T-cell (primary cell): Measurements from ENCODE around the gene ACSF3. TPM values are rescaled to one million over a fixed set of nuclear protein-coding genes. Genes with fewer than 3 reads are reported as not detected.

Source experiments
- ATAC-seq, 4 experiments: fragments of 200-7000 bp in 3 of 4; fragments of 150-1000 bp in 1 of 4; cut with Tn5 transposase; replicated peaks in 1 of 4; 1 replicate in 3 of 4; 2 replicates in 1 of 4; pipeline ENCODE4 v1.10.0; 2021; ENCODE audit warnings: moderate library complexity in 3 of 4, mild to moderate bottlenecking in 2 of 4, moderate number of reproducible peaks in 1 of 4
- CTCF ChIA-PET, 2 donors: fragments of 300-600 bp; sonication (Branson Sonifier 250); formaldehyde crosslinking; loops; one replicate each; lab custom pipeline; 2022; ENCODE audit warnings: antibody characterized with exemption in 2 of 2; lab: Charles Lee
- POLR2A ChIA-PET, 2 donors: fragments of 300-600 bp; sonication (Branson Sonifier 250); formaldehyde crosslinking; loops; one replicate each; lab custom pipeline; 2022; ENCODE audit warnings: antibody characterized with exemption in 2 of 2; lab: Charles Lee
- DNase-seq, 35 experiments: peaks; one replicate each; pipeline versions ENCODE4 v3.0.0 to v3.0.0-alpha.2; 2013 to 2023
- H3K27ac ChIP-seq: one replicate; pipeline ENCODE4 v1.5.1; 2013; ENCODE audit warnings: low read length
- H3K27me3 ChIP-seq, 2 experiments: replicated peaks in 1 of 2; 1 replicate in 1 of 2; 2 replicates in 1 of 2; pipeline versions ENCODE4 v1.6.1 to v1.7.0; 2013; ENCODE audit warnings: low read length in 1 of 2, mixed read lengths in 1 of 2; ENCODE audit not compliant: control insufficient read depth in 2 of 2, insufficient read depth in 2 of 2; ENCODE audit errors: extremely low read depth in 1 of 2
- H3K36me3 ChIP-seq, 2 donors: 1 replicate in 1 of 2; 2 replicates in 1 of 2; pipeline versions ENCODE4 v1.6.1 to v1.7.0; 2013; ENCODE audit warnings: low read length in 1 of 2; ENCODE audit not compliant: control insufficient read depth in 2 of 2, insufficient read depth in 1 of 2; ENCODE audit errors: extremely low read depth in 1 of 2
- H3K4me1 ChIP-seq, 2 experiments: 1 replicate in 1 of 2; 2 replicates in 1 of 2; pipeline versions ENCODE4 v1.6.1 to v1.7.0; 2013; ENCODE audit warnings: low read length in 2 of 2, mixed read lengths in 1 of 2; ENCODE audit not compliant: insufficient read depth in 2 of 2, control insufficient read depth in 1 of 2; ENCODE audit errors: extremely low read depth in 1 of 2
- H3K4me3 ChIP-seq, 2 donors: 1 replicate in 1 of 2; 2 replicates in 1 of 2; pipeline versions ENCODE4 v1.5.1 to v1.7.0; 2013; ENCODE audit warnings: mild to moderate bottlenecking in 2 of 2, low read length in 1 of 2, moderate library complexity in 1 of 2; ENCODE audit not compliant: control insufficient read depth in 1 of 2; ENCODE audit errors: extremely low read depth in 1 of 2
- H3K9me3 ChIP-seq: 2 replicates; pipeline ENCODE4 v1.7.0; 2013
- H3K27ac Mint-ChIP-seq, 2 donors: one replicate each; pipeline ENCODE4 v1.8.0; 2020 to 2021; ENCODE audit warnings: mild to moderate bottlenecking in 2 of 2, mixed read lengths in 2 of 2
- H3K27me3 Mint-ChIP-seq, 2 donors: one replicate each; pipeline ENCODE4 v1.8.0; 2021 to 2022; ENCODE audit warnings: mixed read lengths in 2 of 2
- H3K36me3 Mint-ChIP-seq: one replicate; pipeline ENCODE4 v1.8.0; 2021; ENCODE audit warnings: mixed read lengths
- H3K4me1 Mint-ChIP-seq, 3 donors: one replicate each; pipeline ENCODE4 v1.8.0; 2020 to 2022; ENCODE audit warnings: mixed read lengths in 3 of 3, mild to moderate bottlenecking in 1 of 3
- H3K4me3 Mint-ChIP-seq, 3 donors: one replicate each; pipeline ENCODE4 v1.8.0; 2020 to 2022; ENCODE audit warnings: mild to moderate bottlenecking in 3 of 3, mixed read lengths in 3 of 3, moderate library complexity in 3 of 3
- H3K9me3 Mint-ChIP-seq, 3 donors: one replicate each; pipeline ENCODE4 v1.8.0; 2020 to 2022; ENCODE audit warnings: mixed read lengths in 3 of 3
- WGBS: methylation state at CpG from one replicate; pipeline ENCODE4 v1.1.5; 2013; ENCODE audit warnings: missing lambda C conversion rate; ENCODE audit not compliant: insufficient coverage; 5-methylcytosine and 5-hydroxymethylcytosine counted together
- total RNA-seq, 35 experiments: library from RNA in 6 of 35; stranded (reverse) in 6 of 35; fragments of 120-200 nt in 1 of 35; gene quantifications; one replicate each; pipeline versions ENCODE4 v1.2.1 to v1.2.4 and lab custom pipeline; 2013 to 2026

Gene ACSF3
- total RNA-seq, 5 donors from 2014 or later (not counting 1 experiment from before 2014, with no cell fraction given) = 70.5 to 102 (median 79.9) TPM

DNA sequence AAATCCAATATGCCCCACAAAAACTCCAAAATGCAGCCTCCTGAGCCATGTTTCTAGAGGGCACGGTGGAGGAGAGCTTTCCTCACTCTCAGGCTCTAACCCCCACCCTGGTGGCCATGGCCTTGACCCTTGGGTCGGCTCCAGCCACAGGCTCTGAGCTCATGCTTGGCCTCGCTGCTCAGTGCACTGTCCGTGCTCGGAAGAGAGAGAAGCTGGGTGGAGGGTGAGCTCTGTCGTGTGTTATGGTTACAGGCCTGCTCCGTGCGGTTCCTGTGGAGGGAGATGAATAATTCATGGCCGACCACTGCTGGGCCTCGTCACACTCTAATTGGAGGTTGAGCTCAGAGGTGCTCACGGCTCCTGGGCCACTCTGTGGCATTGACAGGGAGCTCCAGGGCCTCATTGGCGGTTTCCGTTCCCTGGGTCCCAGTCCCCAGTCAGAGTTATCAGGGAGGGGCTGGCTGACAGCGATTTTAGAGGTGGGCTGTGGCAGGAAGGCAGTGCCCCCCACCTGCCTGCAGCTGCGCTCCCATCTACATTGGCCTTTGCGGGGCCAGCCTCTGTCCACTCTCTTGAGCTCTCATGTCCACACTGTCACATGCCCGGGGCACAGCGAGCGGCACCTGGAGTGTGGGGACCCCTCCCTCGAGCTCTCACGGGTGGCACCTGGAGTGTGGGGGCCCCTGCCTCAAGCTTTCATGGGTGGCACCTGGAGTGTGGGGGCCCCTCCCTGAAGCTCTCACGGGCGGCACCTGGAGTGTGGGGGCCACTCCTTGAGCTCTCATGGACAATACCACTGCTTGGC lies 24.9 kb downstream of the ACSF3 start:
- no peak for ATAC-seq
- ChIA-PET CTCF (no interaction called here), POLR2A (interaction anchor here in 1 of 2 donors (0.5 kb wide), 1 partner anchor 27 kb away, joined by 3 read pairs; no protein-coding TSS in a partner anchor)
- 73% methylated on average over 15 of the region's 23 CpGs for WGBS
- Histone ChIP-seq H3K4me1 (peaks cover 44 to 82% of the 10 kb centered on the region in 2 experiments), H3K4me3 (no peak overlapping the region), H3K36me3 (peaks cover 5 to 36% of the 10 kb centered on the region in 2 donors), H3K9me3 (no peaks in the 10 kb centered on the region), H3K27ac (peak overlapping the region; percentile 26), H3K27me3 (no peaks in the 10 kb centered on the region)
- DNase-seq = peak in 1 of 35 experiments; percentile 2
- H3K9me3 Mint-ChIP-seq = no peaks in the 10 kb centered on the region
- H3K4me3 Mint-ChIP-seq = peak overlapping the region in 1 of 3 donors; percentile 56
- peak overlapping the region; percentile 74 to 76 for H3K27ac Mint-ChIP-seq
- no peaks in the 10 kb centered on the region for H3K27me3 Mint-ChIP-seq
- H3K36me3 Mint-ChIP-seq = peaks cover 43% of the 10 kb centered on the region
- peaks cover 56 to 79% (median 63%) of the 10 kb centered on the region in 3 donors for H3K4me1 Mint-ChIP-seq

DNA sequence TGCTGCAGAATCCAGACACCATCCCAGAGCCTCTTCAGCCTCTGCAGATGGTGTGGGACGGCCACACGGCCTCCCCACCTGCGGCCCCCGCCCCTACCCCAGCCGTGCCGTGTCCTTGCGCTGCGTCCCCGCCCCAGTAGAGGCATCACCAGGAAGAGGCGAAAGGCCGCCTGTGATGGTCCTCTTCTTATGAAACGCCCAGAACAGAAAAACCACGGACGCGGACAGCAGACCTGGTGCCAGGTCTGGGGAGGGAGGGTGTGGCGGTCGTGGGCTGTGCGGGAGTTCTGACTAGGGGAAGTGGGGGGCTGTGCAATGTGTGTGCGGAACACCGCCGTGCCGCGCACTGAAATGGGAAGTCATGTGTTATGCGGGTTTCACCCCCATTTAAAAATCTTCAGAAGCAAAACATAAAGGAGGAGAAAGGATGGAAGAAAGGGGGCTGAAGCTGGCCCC lies 25.5 kb downstream of the ACSF3 start:
- H3K36me3 ChIP-seq = peaks cover 5 to 37% of the 10 kb centered on the region in 2 donors
- no peaks in the 10 kb centered on the region for H3K27me3 ChIP-seq
- Mint-ChIP-seq H3K27ac (peak overlapping the region; percentile 28 to 34), H3K4me3 (peak overlapping the region in 1 of 3 donors; percentile 56), H3K27me3 (no peaks in the 10 kb centered on the region), H3K9me3 (no peaks in the 10 kb centered on the region), H3K4me1 (peaks cover 55 to 79% (median 64%) of the 10 kb centered on the region in 3 donors), H3K36me3 (peaks cover 46% of the 10 kb centered on the region)
- ChIA-PET CTCF (no interaction called here), POLR2A (no interaction called here)
- no peak overlapping the region for H3K4me3 ChIP-seq
- no peak overlapping the region for H3K27ac ChIP-seq
- peaks cover 42 to 78% of the 10 kb centered on the region in 2 experiments for H3K4me1 ChIP-seq
- H3K9me3 ChIP-seq = no peaks in the 10 kb centered on the region
- no peak for ATAC-seq
- 63% methylated on average over 9 of the region's 24 CpGs for WGBS
- peak in 1 of 35 experiments; percentile 4 for DNase-seq

- Histone ChIP-seq H3K9me3 (no peaks in the 10 kb centered on the region), H3K4me3 (no peak overlapping the region), H3K27me3 (no peaks in the 10 kb centered on the region), H3K27ac (peak overlapping the region; percentile 12), H3K36me3 (peaks cover 5 to 37% of the 10 kb centered on the region in 2 donors), H3K4me1 (peaks cover 37 to 73% of the 10 kb centered on the region in 2 experiments)
- DNase-seq (peak in 1 of 35 experiments; percentile 3), ATAC-seq (no peak)
- ChIA-PET POLR2A (no interaction called here), CTCF (no interaction called here)
- H3K4me1 Mint-ChIP-seq = peaks cover 55 to 74% (median 64%) of the 10 kb centered on the region in 3 donors
- WGBS = 92% methylated on average over 24 of the region's 31 CpGs
- peak overlapping the region in 1 of 3 donors; percentile 56 for H3K4me3 Mint-ChIP-seq
- H3K27ac Mint-ChIP-seq = peak overlapping the region; percentile 22 to 31
- H3K9me3 Mint-ChIP-seq = no peaks in the 10 kb centered on the region
- H3K36me3 Mint-ChIP-seq = peaks cover 51% of the 10 kb centered on the region
- no peaks in the 10 kb centered on the region for H3K27me3 Mint-ChIP-seq
Measured at GRCh38 chr16:89119661-89120141, 26.0 kb downstream of the ACSF3 start.

- 97% methylated on average over 14 of the region's 14 CpGs for WGBS
- ChIA-PET POLR2A (no interaction called here), CTCF (no interaction called here)
- Mint-ChIP-seq H3K27me3 (no peaks in the 10 kb centered on the region), H3K36me3 (peaks cover 49% of the 10 kb centered on the region), H3K4me3 (no peak overlapping the region), H3K27ac (peak overlapping the region in 1 of 2 donors; percentile 22), H3K4me1 (peaks cover 51 to 68% (median 59%) of the 10 kb centered on the region in 3 donors), H3K9me3 (no peaks in the 10 kb centered on the region)
- Histone ChIP-seq H3K4me1 (peaks cover 35 to 67% of the 10 kb centered on the region in 2 experiments), H3K4me3 (no peak overlapping the region), H3K27ac (peak overlapping the region; percentile 12), H3K9me3 (no peaks in the 10 kb centered on the region), H3K27me3 (no peaks in the 10 kb centered on the region), H3K36me3 (peaks cover 5 to 37% of the 10 kb centered on the region in 2 donors)
- no peak for ATAC-seq
- DNase-seq = peak in 1 of 35 experiments; percentile 4
Measured at GRCh38 chr16:89120281-89120680, 26.6 kb downstream of the ACSF3 start.

GRCh38 chr16:89120921-89121351 lies 27.3 kb downstream of the ACSF3 start:
- H3K4me3 Mint-ChIP-seq = no peak overlapping the region
- peaks cover 47 to 66% (median 56%) of the 10 kb centered on the region in 3 donors for H3K4me1 Mint-ChIP-seq
- no peaks in the 10 kb centered on the region for H3K27me3 Mint-ChIP-seq
- peaks cover 8 to 37% of the 10 kb centered on the region in 2 donors for H3K36me3 ChIP-seq
- H3K27ac ChIP-seq = no peak overlapping the region
- WGBS = 95% methylated on average over 15 of the region's 15 CpGs
- CTCF ChIA-PET = no interaction called here
- peaks cover 33 to 60% of the 10 kb centered on the region in 2 experiments for H3K4me1 ChIP-seq
- DNase-seq = peak in 1 of 35 experiments; percentile 1
- no peak for ATAC-seq
- peak overlapping the region; percentile 25 to 46 for H3K27ac Mint-ChIP-seq
- H3K4me3 ChIP-seq = no peak overlapping the region
- no peaks in the 10 kb centered on the region for H3K9me3 Mint-ChIP-seq
- H3K9me3 ChIP-seq = no peaks in the 10 kb centered on the region
- POLR2A ChIA-PET = no interaction called here
- no peaks in the 10 kb centered on the region for H3K27me3 ChIP-seq
- H3K36me3 Mint-ChIP-seq = peaks cover 52% of the 10 kb centered on the region

DNA sequence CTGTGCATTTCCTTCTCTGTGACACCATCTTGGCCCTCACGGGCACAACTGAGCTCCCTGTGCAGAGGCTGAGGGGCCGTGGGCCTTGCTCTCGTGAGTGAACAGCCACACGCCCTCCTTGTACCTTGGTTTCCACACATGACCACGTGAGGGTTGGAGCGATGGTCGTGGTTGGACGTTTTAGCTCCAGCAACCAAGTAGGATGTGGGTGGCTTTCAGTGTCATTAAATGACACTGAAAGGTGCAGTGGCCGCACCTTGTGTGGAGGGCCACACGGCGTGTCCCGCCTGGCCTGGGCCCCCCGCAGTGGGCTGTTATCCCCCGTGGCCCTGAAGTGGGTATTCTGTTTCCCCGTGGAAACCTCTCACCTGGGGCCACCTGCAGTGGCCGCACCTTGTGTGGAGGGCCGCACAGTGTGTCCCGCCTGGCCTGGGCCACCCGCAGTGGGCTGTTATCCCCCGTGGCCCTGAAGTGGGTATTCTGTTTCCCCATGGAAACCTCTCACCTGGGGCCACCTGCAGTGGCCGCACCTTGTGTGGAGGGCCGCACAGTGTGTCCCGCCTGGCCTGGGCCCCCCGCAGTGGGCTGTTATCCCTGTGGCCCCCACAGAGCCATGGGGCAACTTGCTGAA lies 28.2 kb downstream of the ACSF3 start:
- 91% methylated on average over 12 of the region's 24 CpGs for WGBS

More for the DNA sequence above, 28.2 kb downstream of the ACSF3 start:
- no peak overlapping the region for H3K4me3 ChIP-seq
- H3K9me3 ChIP-seq = no peaks in the 10 kb centered on the region
- H3K36me3 ChIP-seq = peaks cover 7 to 37% of the 10 kb centered on the region in 2 donors
- CTCF ChIA-PET = interaction anchor here in 1 of 2 donors (0.6 kb wide), 1 partner anchor 326 kb away, joined by 4 read pairs; no protein-coding TSS in a partner anchor
- H3K9me3 Mint-ChIP-seq = no peaks in the 10 kb centered on the region
- H3K27ac ChIP-seq = peak overlapping the region; percentile 71
- peak overlapping the region in 1 of 3 donors; percentile 69 for H3K4me3 Mint-ChIP-seq
- no peaks in the 10 kb centered on the region for H3K27me3 Mint-ChIP-seq
- peak overlapping the region in 1 of 2 donors; percentile 92 for H3K27ac Mint-ChIP-seq
- ATAC-seq (no peak), DNase-seq (no peak)
- H3K4me1 ChIP-seq = peaks cover 25 to 52% of the 10 kb centered on the region in 2 experiments
- POLR2A ChIA-PET = no interaction called here
- H3K36me3 Mint-ChIP-seq = peaks cover 50% of the 10 kb centered on the region
- H3K27me3 ChIP-seq = no peaks in the 10 kb centered on the region
- H3K4me1 Mint-ChIP-seq = peaks cover 40 to 59% (median 48%) of the 10 kb centered on the region in 3 donors
